GM23338 (cell line): ENCODE measurements around the gene MARF1. TPM values are rescaled to one million over a fixed set of nuclear protein-coding genes. Genes with fewer than 3 reads are reported as not detected.
"Not testable (repeated sequence)": the region's sequence is repeated elsewhere in the genome, so short reads cannot be mapped to it uniquely, and the experiment has no call there.

Experiments used
- ATAC-seq: fragments of 200-7000 bp; cut with Tn5 transposase; 3 replicates; pipeline ENCODE4 v1.9.1; 2020
- DNase-seq: peaks from one replicate; pipeline ENCODE4 v3.0.0-alpha.2; 2015; ENCODE audit warnings: low spot score
- H2AFZ ChIP-seq: fragments of 200-600 bp; sonication (generic); 2 replicates; pipeline ENCODE4 v1.8.0; 2016; ENCODE audit warnings: antibody characterized with exemption, mild to moderate bottlenecking, moderate library complexity
- H3F3A ChIP-seq: fragments of 200-600 bp; sonication (generic); replicated peaks from 2 replicates; pipeline ENCODE4 v1.8.0; 2017; ENCODE audit warnings: antibody characterized with exemption, mixed run types, low read depth
- H3K27ac ChIP-seq: fragments of 200-600 bp; sonication (generic); 2 replicates; pipeline ENCODE4 v1.6.1; 2016; ENCODE audit warnings: low read depth
- H3K27me3 ChIP-seq: fragments of 200-600 bp; sonication (generic); 2 replicates; pipeline ENCODE4 v1.8.0; 2016; ENCODE audit warnings: mild to moderate bottlenecking, mixed run types, moderate library complexity; ENCODE audit not compliant: insufficient read depth
- H3K36me3 ChIP-seq: fragments of 200-600 bp; sonication (generic); 2 replicates; pipeline ENCODE4 v1.8.0; 2016; ENCODE audit warnings: mild to moderate bottlenecking; ENCODE audit not compliant: insufficient read depth
- H3K4me1 ChIP-seq: fragments of 200-600 bp; sonication (generic); 2 replicates; pipeline ENCODE4 v1.8.0; 2016; ENCODE audit warnings: mild to moderate bottlenecking, moderate library complexity; ENCODE audit not compliant: insufficient read depth
- H3K4me2 ChIP-seq: fragments of 200-600 bp; sonication (generic); 2 replicates; pipeline ENCODE4 v1.7.1; 2017; ENCODE audit warnings: mixed run types
- H3K4me3 ChIP-seq: fragments of 200-600 bp; sonication (generic); 2 replicates; pipeline ENCODE4 v1.6.1; 2016; ENCODE audit warnings: mixed run types
- H3K79me2 ChIP-seq: fragments of 200-600 bp; sonication (generic); replicated peaks from 2 replicates; pipeline ENCODE4 v1.8.0; 2017; ENCODE audit warnings: mild to moderate bottlenecking; ENCODE audit not compliant: insufficient read depth
- H3K9me2 ChIP-seq: fragments of 200-600 bp; sonication (generic); 2 replicates; pipeline ENCODE4 v1.8.0; 2017; ENCODE audit not compliant: insufficient read depth
- H4K20me1 ChIP-seq: fragments of 200-600 bp; sonication (generic); replicated peaks from 2 replicates; pipeline ENCODE4 v1.8.0; 2017; ENCODE audit warnings: mild to moderate bottlenecking; ENCODE audit not compliant: insufficient read depth
- H3K27ac Mint-ChIP-seq: 2 replicates; pipeline ENCODE4 v1.8.0; 2020; ENCODE audit warnings: inconsistent platforms, mild to moderate bottlenecking, moderate library complexity, mixed read lengths
- H3K27me3 Mint-ChIP-seq: 3 replicates; pipeline ENCODE4 v1.8.0; 2022; ENCODE audit warnings: low read depth, mild to moderate bottlenecking, moderate library complexity, mixed read lengths, inconsistent platforms; ENCODE audit not compliant: insufficient read depth, poor library complexity
- H3K36me3 Mint-ChIP-seq: 3 replicates; pipeline ENCODE4 v1.8.0; 2021; ENCODE audit warnings: low read depth, mild to moderate bottlenecking, inconsistent platforms, moderate library complexity, mixed read lengths
- H3K4me1 Mint-ChIP-seq: 3 replicates; pipeline ENCODE4 v1.8.0; 2020; ENCODE audit warnings: mild to moderate bottlenecking, inconsistent platforms, mixed read lengths
- H3K4me3 Mint-ChIP-seq: 3 replicates; pipeline ENCODE4 v1.8.0; 2021; ENCODE audit warnings: moderate library complexity, mild to moderate bottlenecking, inconsistent platforms, mixed read lengths
- H3K9me3 Mint-ChIP-seq: 3 replicates; pipeline ENCODE4 v1.8.0; 2020; ENCODE audit warnings: moderate library complexity, mild to moderate bottlenecking, inconsistent platforms, mixed read lengths
- CREB1 ChIP-seq: fragments of 250-450 bp; sonication (Bioruptor Pico); IDR thresholded peaks from 2 replicates; pipeline ENCODE4 v1.5.0; 2020; ENCODE audit warnings: low read depth, mild to moderate bottlenecking, moderate library complexity
- EZH2 ChIP-seq: fragments of 200-600 bp; sonication (generic); IDR thresholded peaks from one replicate; pipeline ENCODE4 v1.8.0; 2017; ENCODE audit warnings: antibody characterized with exemption, mild to moderate bottlenecking, low read depth; ENCODE audit not compliant: unreplicated experiment
- NANOG ChIP-seq: IDR thresholded peaks from 2 replicates; pipeline ENCODE4 v1.6.1; 2016; ENCODE audit warnings: antibody characterized with exemption, borderline replicate concordance
- POLR2AphosphoS5 ChIP-seq: IDR thresholded peaks from 2 replicates; pipeline ENCODE4 v1.6.1; 2016; ENCODE audit warnings: antibody characterized with exemption, low read depth
- ZNF114 ChIP-seq: fragments of 250-450 bp; sonication (Bioruptor Pico); IDR thresholded peaks from 2 replicates; pipeline ENCODE4 v1.5.0; 2020; ENCODE audit warnings: mild to moderate bottlenecking, moderate library complexity
- ZNF331 ChIP-seq: fragments of 250-450 bp; sonication (Bioruptor Pico); IDR thresholded peaks from 2 replicates; pipeline ENCODE4 v1.5.0; 2020; ENCODE audit warnings: low read depth, mild to moderate bottlenecking, moderate library complexity
- ZNF462 ChIP-seq: fragments of 250-450 bp; sonication (Bioruptor Pico); IDR thresholded peaks from 2 replicates; pipeline ENCODE4 v1.5.0; 2020; ENCODE audit warnings: mild to moderate bottlenecking, moderate library complexity
- polyA plus RNA-seq: library from polyadenylated mRNA; unstranded; fragments of >200 nt; fragmentation: Nextera tagmentation; extraction: Ambion mirVana; gene quantifications from 2 replicates; pipeline ENCODE4 v1.2.1, GENCODE V29; 2016
- total RNA-seq: library from RNA; depleted of rRNA; stranded (reverse); fragments of >200 nt; shearing (Covaris generic); gene quantifications from 2 replicates; pipeline ENCODE4 v1.2.3, GENCODE V29; 2014

MARF1 gene
- total and polyA plus RNA-seq, 2 experiments from 2014 or later: 8.3 to 16.0 TPM

- H3K79me2 ChIP-seq: no peaks in the 10 kb centered on the region
- no peaks in the 10 kb centered on the region for H3K27me3 ChIP-seq
- no peak overlapping the region for H3K4me3 ChIP-seq
- no peaks in the 10 kb centered on the region for H4K20me1 ChIP-seq
- H3K27ac ChIP-seq: no peak overlapping the region
- H3K4me1 Mint-ChIP-seq: peaks cover 9% of the 10 kb centered on the region
- H3K9me2 ChIP-seq: 0 out of 2 replicates have a peak, but pooled peaks cover 6% of the 10 kb centered on the region
- ATAC-seq: no peak
- H3F3A ChIP-seq: 0 out of 2 replicates have a peak, but pooled peaks cover 3% of the 10 kb centered on the region
- no peak overlapping the region for H3K4me3 Mint-ChIP-seq
- H3K9me3 Mint-ChIP-seq: peaks cover 14% of the 10 kb centered on the region
- H3K27ac Mint-ChIP-seq: no peak overlapping the region
- H3K4me1 ChIP-seq: no peaks in the 10 kb centered on the region
- DNase-seq: no peak
- TF ChIP-seq ZNF331 (CRISPR knock-in tag) (no peak), POLR2AphosphoS5 (no peak), NANOG (no peak), EZH2 (no peak), ZNF114 (CRISPR knock-in tag) (no peak), ZNF462 (no peak), CREB1 (CRISPR knock-in tag) (no peak)
- no peak overlapping the region for H2AFZ ChIP-seq
- no peaks in the 10 kb centered on the region for H3K36me3 ChIP-seq
- H3K4me2 ChIP-seq: no peak overlapping the region
- H3K36me3 Mint-ChIP-seq: peaks cover 15% of the 10 kb centered on the region
- no peaks in the 10 kb centered on the region for H3K27me3 Mint-ChIP-seq
These were observed 95.2 kb downstream of the MARF1 start for GRCh38 chr16:15547768-15548096.

DNA sequence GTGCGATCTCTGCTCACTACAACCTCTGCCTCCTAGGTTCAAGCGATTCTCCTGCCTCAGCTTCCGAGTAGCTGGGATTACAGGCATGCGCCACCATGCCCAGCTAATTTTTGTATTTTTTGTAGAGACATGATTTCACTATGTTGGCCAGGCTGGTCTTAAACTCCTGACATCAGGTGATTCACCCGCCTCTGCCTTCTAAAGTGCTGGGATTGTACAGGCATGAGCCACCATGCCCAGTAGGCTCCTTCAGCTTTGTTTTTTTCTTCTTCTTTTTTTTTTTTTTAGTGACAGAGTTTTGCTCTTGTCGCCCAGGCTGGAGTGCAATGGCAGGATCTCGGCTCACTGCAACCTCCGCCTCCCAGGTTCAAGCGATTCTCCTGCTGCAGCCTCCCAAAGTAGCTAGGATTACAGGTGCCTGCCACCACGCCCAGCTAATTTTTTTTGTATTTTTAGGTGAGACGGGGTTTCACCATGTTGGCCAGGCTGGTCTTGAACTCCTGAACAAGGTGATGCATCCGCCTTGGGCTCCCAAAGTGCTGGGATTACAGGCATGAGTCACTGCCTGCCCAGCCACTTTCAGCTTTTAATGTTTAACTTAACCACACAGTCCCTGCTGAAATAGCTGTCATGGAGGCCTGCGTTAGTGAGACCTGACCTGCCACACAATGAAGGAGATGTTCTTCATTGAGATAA is 95.7 kb downstream of the MARF1 start:
- Mint-ChIP-seq H3K36me3 (peaks cover 20% of the 10 kb centered on the region), H3K4me1 (peaks cover 13% of the 10 kb centered on the region), H3K9me3 (peaks cover 19% of the 10 kb centered on the region)
- H3K27ac Mint-ChIP-seq, H2AFZ ChIP-seq, H3K36me3 ChIP-seq, H3K27ac ChIP-seq, H3K27me3 Mint-ChIP-seq, H3K4me3 ChIP-seq, H3K4me2 ChIP-seq, H3F3A ChIP-seq, H3K79me2 ChIP-seq, H3K4me3 Mint-ChIP-seq, H3K27me3 ChIP-seq, H4K20me1 ChIP-seq, ATAC-seq, H3K4me1 ChIP-seq, H3K9me2 ChIP-seq, DNase-seq: not testable (repeated sequence)
